Mucosa of descending colon (tissue), 3 donors: ENCODE data around the gene POC1A. TPM values are rescaled to one million over a fixed set of nuclear protein-coding genes. Genes with fewer than 3 reads are reported as not detected.

ENCODE experiments used
- ATAC-seq: fragments of 200-7000 bp; cut with Tn5 transposase; one replicate; pipeline ENCODE4 v1.9.1; 2020; ENCODE audit warnings: mild to moderate bottlenecking, moderate library complexity
- DNase-seq, 3 donors: peaks; one replicate each; pipeline ENCODE4 v3.0.0-alpha.2; 2020
- H3K36me3 ChIP-seq: fragments of 200-600 bp; one replicate; pipeline ENCODE4 v1.8.0; 2021; ENCODE audit warnings: low read depth, mild to moderate bottlenecking
- H3K4me1 ChIP-seq: fragments of 200-600 bp; one replicate; pipeline ENCODE4 v1.8.0; 2021; ENCODE audit warnings: low read depth, mild to moderate bottlenecking
- H3K4me3 ChIP-seq: fragments of 200-600 bp; one replicate; pipeline ENCODE4 v1.8.0; 2021; ENCODE audit warnings: mild to moderate bottlenecking
- H3K9me3 ChIP-seq: fragments of 200-600 bp; one replicate; pipeline ENCODE4 v1.8.0; 2021; ENCODE audit warnings: mild to moderate bottlenecking
- CTCF ChIP-seq: fragments of 200-600 bp; IDR thresholded peaks from one replicate; pipeline ENCODE4 v1.8.0; 2022; ENCODE audit warnings: antibody characterized with exemption, mild to moderate bottlenecking
- intact Hi-C, 2 donors: fragments of 100-400 bp; cut with DNase I in 1 of 2; cut with micrococcal nuclease in 1 of 2; formaldehyde crosslinking; loops; one replicate each; pipeline versions ENCODE4 v1.11.0 to v1.11.1; 2022; cut with DNase I, micrococcal nuclease
- total RNA-seq, 3 donors: library from RNA; stranded (reverse); fragmentation: NEBNext Ultra II Directional in 2 of 3; extraction: Animal tissue kit (Norgen Biotek cat#: 25700) in 2 of 3; gene quantifications; one replicate each; pipeline versions ENCODE4 v1.2.1 to v1.2.4, GENCODE V29; 2021 to 2023
- donor health status: DM: no; HTN: no; CAD: no; lungs with moderate emphysema.
- donor health status: DM: no; HTN: no; CAD: no.
- donor health status: DM: no; HTN: yes; CAD: no.

POC1A gene
- total RNA-seq, 3 donors from 2014 or later: 2.9 to 12.1 (median 7.7) TPM

DNA sequence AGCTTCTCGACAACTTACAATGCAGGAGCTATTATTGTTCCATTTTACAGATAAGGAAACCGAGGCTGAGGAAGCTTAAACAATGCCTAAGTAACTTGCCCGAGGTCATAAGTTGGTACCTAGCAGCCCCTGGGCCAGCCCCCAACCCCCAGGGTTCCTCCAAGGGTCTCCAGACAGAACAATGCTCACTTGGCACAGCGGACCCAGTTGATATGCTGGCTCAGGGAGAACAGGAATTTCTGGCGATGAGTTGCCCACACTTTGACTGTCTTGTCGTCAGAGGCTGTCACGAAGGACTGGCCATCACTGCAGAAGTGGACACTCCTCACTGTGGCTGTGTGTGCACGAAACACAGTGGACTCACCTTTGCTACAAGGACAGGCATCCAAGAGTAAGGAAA, 5.2 kb downstream of the POC1A start:
- Histone ChIP-seq H3K4me3 (no peak overlapping the region), H3K36me3 (no peaks in the 10 kb centered on the region), H3K9me3 (no peaks in the 10 kb centered on the region), H3K4me1 (peaks cover 10% of the 10 kb centered on the region)
- no peak for TF ChIP-seq CTCF
- no peak for ATAC-seq
- DNase-seq: no peak
- intact Hi-C loops: no loop called here

DNA sequence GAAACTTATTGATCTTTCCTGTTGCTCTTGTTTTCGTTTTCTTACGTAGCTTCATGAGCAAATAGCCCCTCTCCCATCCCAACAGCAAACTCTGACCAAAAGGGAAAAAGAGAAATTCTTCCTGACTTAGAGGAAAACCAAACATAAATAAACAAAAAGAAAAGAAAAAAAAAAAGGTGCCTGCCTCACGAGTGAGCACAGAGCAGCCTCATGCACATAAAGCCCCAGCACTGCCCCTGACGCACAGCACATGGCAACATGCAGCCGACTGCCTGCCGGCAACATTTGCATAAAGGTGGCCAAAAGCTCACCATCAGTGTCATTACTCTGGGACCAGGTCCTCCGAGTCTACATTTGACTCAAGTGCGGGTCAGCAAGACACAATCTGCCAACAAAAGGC, 6.4 kb downstream of the POC1A start:
- Histone ChIP-seq H3K4me1 (no peaks in the 10 kb centered on the region), H3K36me3 (no peaks in the 10 kb centered on the region), H3K9me3 (no peaks in the 10 kb centered on the region), H3K4me3 (no peak overlapping the region)
- ATAC-seq: no peak
- DNase-seq: no peak
- intact Hi-C loops: no loop called here
- TF ChIP-seq CTCF: no peak

- Histone ChIP-seq H3K9me3 (no peaks in the 10 kb centered on the region), H3K36me3 (no peaks in the 10 kb centered on the region), H3K4me3 (no peak overlapping the region), H3K4me1 (no peaks in the 10 kb centered on the region)
- intact Hi-C loops: no loop called here
- TF ChIP-seq CTCF: no peak
- ATAC-seq: no peak
- no peak for DNase-seq
Measured at GRCh38 chr3:52146811-52147210, 7.4 kb downstream of the POC1A start.

- H3K36me3 ChIP-seq: no peaks in the 10 kb centered on the region
- ATAC-seq (no peak), DNase-seq (no peak)
- intact Hi-C loops: no loop called here
- H3K4me1 ChIP-seq: no peaks in the 10 kb centered on the region
- TF ChIP-seq CTCF: no peak
- H3K9me3 ChIP-seq: no peaks in the 10 kb centered on the region
- no peak overlapping the region for H3K4me3 ChIP-seq
Measured at GRCh38 chr3:52146189-52146588, 8.0 kb downstream of the POC1A start.

- no peaks in the 10 kb centered on the region for H3K36me3 ChIP-seq
- no peaks in the 10 kb centered on the region for H3K4me1 ChIP-seq
- no peak for TF ChIP-seq CTCF
- intact Hi-C loops: no loop called here
- H3K4me3 ChIP-seq: no peak overlapping the region
- H3K9me3 ChIP-seq: no peaks in the 10 kb centered on the region
- DNase-seq (no peak), ATAC-seq (no peak)
Measured at GRCh38 chr3:52145736-52146110, 8.5 kb downstream of the POC1A start.
